ENCODE measurements around the gene SULT4A1. TPM values are rescaled to one million over a fixed set of nuclear protein-coding genes. Genes with fewer than 3 reads are reported as not detected.

Gene SULT4A1
- polyA plus RNA-seq, 1 experiment, result 0.39 TPM

GRCh38 chr22:43821606-43822425 is 40.5 kb downstream of the SULT4A1 start:
- H3K4me3 ChIP-seq (ENCODE audit: low read depth, low read length), result no peak overlapping the region
- no peak for TF ChIP-seq CTCF (IDR thresholded peaks at IDR 0.05; ENCODE audit: insufficient read depth, low read depth, low read length)
- no peaks in the 10 kb centered on the region for H3K27me3 ChIP-seq (ENCODE audit: control insufficient read depth, insufficient read depth, low read length)
- H3K36me3 ChIP-seq (ENCODE audit: control insufficient read depth, insufficient read depth, low read length), result no peaks in the 10 kb centered on the region
- CTCF ChIA-PET, result no interaction called here
- POLR2A ChIA-PET, result no interaction called here
- DNase-seq (ENCODE audit: low read depth), result no peak

- Histone ChIP-seq H3K4me3 (ENCODE audit: low read depth, low read length) (no peak overlapping the region), H3K27me3 (ENCODE audit: control insufficient read depth, insufficient read depth, low read length) (no peaks in the 10 kb centered on the region), H3K36me3 (ENCODE audit: control insufficient read depth, insufficient read depth, low read length) (no peaks in the 10 kb centered on the region)
- no peak for DNase-seq (ENCODE audit: low read depth)
- no peak for TF ChIP-seq CTCF (IDR thresholded peaks at IDR 0.05; ENCODE audit: insufficient read depth, low read depth, low read length)
- ChIA-PET POLR2A (no interaction called here), CTCF (no interaction called here)
Observed at GRCh38 chr22:43820651-43821305, 41.5 kb downstream of the SULT4A1 start.

- H3K36me3 ChIP-seq (ENCODE audit: control insufficient read depth, insufficient read depth, low read length), result no peaks in the 10 kb centered on the region
- CTCF ChIA-PET, result interaction anchor here (0.9 kb wide), 1 partner anchor 126 kb away, joined by 3 read pairs; no protein-coding TSS in a partner anchor
- DNase-seq (ENCODE audit: low read depth), result no peak
- TF ChIP-seq CTCF (IDR thresholded peaks at IDR 0.05; ENCODE audit: insufficient read depth, low read depth, low read length), result no peak
- POLR2A ChIA-PET, result no interaction called here
- no peaks in the 10 kb centered on the region for H3K27me3 ChIP-seq (ENCODE audit: control insufficient read depth, insufficient read depth, low read length)
- no peak overlapping the region for H3K4me3 ChIP-seq (ENCODE audit: low read depth, low read length)
Observed at GRCh38 chr22:43819931-43820640, 42.2 kb downstream of the SULT4A1 start.

GRCh38 chr22:43819421-43819921 is 42.8 kb downstream of the SULT4A1 start:
- Histone ChIP-seq H3K4me3 (ENCODE audit: low read depth, low read length) (no peak overlapping the region), H3K36me3 (ENCODE audit: control insufficient read depth, insufficient read depth, low read length) (no peaks in the 10 kb centered on the region), H3K27me3 (ENCODE audit: control insufficient read depth, insufficient read depth, low read length) (no peaks in the 10 kb centered on the region)
- ChIA-PET CTCF (interaction anchor here (0.9 kb wide), 1 partner anchor 126 kb away, joined by 3 read pairs; no protein-coding TSS in a partner anchor), POLR2A (no interaction called here)
- DNase-seq (ENCODE audit: low read depth), result no peak
- no peak for TF ChIP-seq CTCF (IDR thresholded peaks at IDR 0.05; ENCODE audit: insufficient read depth, low read depth, low read length)

GRCh38 chr22:43818981-43819380 is 43.3 kb downstream of the SULT4A1 start:
- ChIA-PET CTCF (interaction anchor here (0.9 to 1.6 kb wide), 2 partner anchors 8 to 127 kb away, joined by 3 to 5 read pairs; no protein-coding TSS in a partner anchor), POLR2A (no interaction called here)

More at GRCh38 chr22:43818981-43819380, 43.3 kb downstream of the SULT4A1 start:
- H3K4me3 ChIP-seq (ENCODE audit: low read depth, low read length), result no peak overlapping the region
- no peaks in the 10 kb centered on the region for H3K27me3 ChIP-seq (ENCODE audit: control insufficient read depth, insufficient read depth, low read length)
- no peak for TF ChIP-seq CTCF (IDR thresholded peaks at IDR 0.05; ENCODE audit: insufficient read depth, low read depth, low read length)
- DNase-seq (ENCODE audit: low read depth), result no peak
- H3K36me3 ChIP-seq (ENCODE audit: control insufficient read depth, insufficient read depth, low read length), result no peaks in the 10 kb centered on the region

All from BJ (cell line).